Measurements from ENCODE around the gene ENG.
A peak's percentile ranks its signal among the peaks of the same experiment; 100 is the strongest.

Gene ENG

DNA sequence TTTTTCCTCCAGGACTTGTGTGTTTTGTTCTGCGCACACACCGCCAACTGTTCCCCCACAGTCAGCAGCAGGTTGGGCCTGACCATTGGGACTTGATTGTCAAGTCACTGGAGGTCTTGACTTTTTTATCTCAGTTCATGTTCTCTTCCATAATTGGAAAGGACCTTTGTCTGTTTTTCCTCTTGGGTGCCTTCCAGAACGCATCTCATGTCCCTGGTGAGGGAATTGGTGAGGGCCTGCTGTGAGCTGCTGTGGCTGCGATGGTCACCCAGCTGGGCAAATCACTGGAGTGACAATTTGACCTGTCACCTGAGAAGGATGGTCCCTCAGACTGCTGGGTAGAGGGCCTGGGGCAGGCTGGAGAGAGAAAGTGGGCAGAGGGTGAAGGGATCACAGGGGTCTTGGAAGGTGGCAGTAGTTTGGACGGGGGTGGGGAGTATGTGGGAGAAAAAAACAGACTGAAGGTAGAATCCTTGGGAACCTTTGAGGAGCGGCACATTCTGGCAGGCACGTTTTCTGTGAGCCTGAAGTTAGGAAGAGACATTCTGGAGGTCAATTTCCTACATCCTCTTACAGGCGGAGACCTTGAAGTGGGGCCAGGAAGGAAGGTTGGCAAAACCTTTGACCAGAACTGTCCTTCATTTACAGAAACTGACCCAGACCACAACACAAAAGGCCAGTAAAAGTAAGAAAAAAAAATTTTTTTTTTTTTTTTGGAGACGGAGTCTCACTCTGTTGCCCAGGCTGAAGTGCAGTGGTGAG is 64.2 kb downstream of the ENG start:
- in situ Hi-C loops (cut with MboI; ENCODE audit: low sequenced_read_pairs, unreplicated experiment): no loop called here
- DNase-seq (ENCODE audit: low spot score): no peak
- TF ChIP-seq CTCF (IDR thresholded peaks at IDR 0.05; ENCODE audit: borderline replicate concordance, control extremely low read depth, extremely low read depth, insufficient read depth, missing control alignments): no peak

DNA sequence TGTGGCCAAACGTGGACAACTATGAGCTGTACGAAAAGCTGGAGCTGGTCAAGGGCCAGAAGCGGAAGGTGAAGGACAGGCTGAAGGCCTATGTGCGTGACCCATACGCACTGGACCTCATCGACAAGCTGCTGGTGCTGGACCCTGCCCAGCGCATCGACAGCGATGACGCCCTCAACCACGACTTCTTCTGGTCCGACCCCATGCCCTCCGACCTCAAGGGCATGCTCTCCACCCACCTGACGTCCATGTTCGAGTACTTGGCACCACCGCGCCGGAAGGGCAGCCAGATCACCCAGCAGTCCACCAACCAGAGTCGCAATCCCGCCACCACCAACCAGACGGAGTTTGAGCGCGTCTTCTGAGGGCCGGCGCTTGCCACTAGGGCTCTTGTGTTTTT is 65.3 kb downstream of the ENG start:
- TF ChIP-seq CTCF (IDR thresholded peaks at IDR 0.05; ENCODE audit: borderline replicate concordance, control extremely low read depth, extremely low read depth, insufficient read depth, missing control alignments): no peak
- no peak for DNase-seq (ENCODE audit: low spot score)
- in situ Hi-C loops (cut with MboI; ENCODE audit: low sequenced_read_pairs, unreplicated experiment): no loop called here

GRCh38 chr9:127788337-127789011 is 66.0 kb downstream of the ENG start:
- no peak for TF ChIP-seq CTCF (IDR thresholded peaks at IDR 0.05; ENCODE audit: borderline replicate concordance, control extremely low read depth, extremely low read depth, insufficient read depth, missing control alignments)
- in situ Hi-C loops (cut with MboI; ENCODE audit: low sequenced_read_pairs, unreplicated experiment): no loop called here
- no peak for DNase-seq (ENCODE audit: low spot score)

GRCh38 chr9:127786773-127787104 is 67.7 kb downstream of the ENG start:
- in situ Hi-C loops (cut with MboI; ENCODE audit: low sequenced_read_pairs, unreplicated experiment): no loop called here
- TF ChIP-seq CTCF (IDR thresholded peaks at IDR 0.05; ENCODE audit: borderline replicate concordance, control extremely low read depth, extremely low read depth, insufficient read depth, missing control alignments): peak; percentile 35
- no peak for DNase-seq (ENCODE audit: low spot score)

DNA sequence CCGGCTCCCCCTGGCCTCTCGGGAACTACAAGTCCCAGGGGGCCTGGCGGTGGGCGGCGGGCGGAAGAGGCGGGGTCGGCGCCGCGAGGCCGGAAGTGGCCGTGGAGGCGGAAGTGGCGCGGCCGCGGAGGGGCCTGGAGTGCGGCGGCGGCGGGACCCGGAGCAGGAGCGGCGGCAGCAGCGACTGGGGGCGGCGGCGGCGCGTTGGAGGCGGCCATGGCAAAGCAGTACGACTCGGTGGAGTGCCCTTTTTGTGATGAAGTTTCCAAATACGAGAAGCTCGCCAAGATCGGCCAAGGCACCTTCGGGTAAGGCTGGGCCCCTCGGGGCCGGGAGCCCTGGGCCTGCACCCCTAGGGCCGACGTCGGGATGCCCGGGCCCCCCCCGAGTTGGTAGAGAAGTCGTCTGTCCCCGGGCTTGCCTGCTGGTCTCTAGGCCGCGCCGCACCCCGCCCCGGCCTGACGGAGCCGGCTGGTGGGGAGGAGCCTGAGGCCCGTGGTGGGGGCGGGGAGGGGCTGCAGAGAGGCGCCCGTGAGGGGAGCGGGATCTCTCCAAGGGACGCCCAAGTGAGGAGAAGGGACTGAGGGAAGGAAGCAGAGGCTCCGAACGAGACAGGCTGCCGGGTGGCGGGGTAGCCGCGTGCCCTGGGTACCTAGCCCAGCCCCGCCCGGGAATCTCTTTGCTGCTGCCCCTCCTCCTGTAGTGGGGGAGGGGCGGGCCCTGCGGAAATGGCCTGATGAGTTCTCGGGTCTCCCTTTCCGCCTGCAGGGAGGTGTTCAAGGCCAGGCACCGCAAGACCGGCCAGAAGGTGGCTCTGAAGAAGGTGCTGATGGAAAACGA is 68.3 kb downstream of the ENG start, which contains the start of gene CDK9:
TSS of gene CDK9 (plus strand) at position 102 of the 840 bp plus-strand sequence. CDS start at position 217, 115 bp downstream.
- DNase-seq (ENCODE audit: low spot score): peak; percentile 95
- peak; percentile 24 for TF ChIP-seq CTCF (IDR thresholded peaks at IDR 0.05; ENCODE audit: borderline replicate concordance, control extremely low read depth, extremely low read depth, insufficient read depth, missing control alignments)
- in situ Hi-C loops (cut with MboI; ENCODE audit: low sequenced_read_pairs, unreplicated experiment): no loop called here

Data from GM13976 (cell line).